HG02763 (cell line): Measurements from ENCODE around the gene GRAMD1A.
"Not testable (repeated sequence)": the region's sequence is repeated elsewhere in the genome, so short reads cannot be mapped to it uniquely, and the experiment has no call there.

Experiments used
- ATAC-seq: cut with Tn5 transposase; IDR thresholded peaks from one replicate; pipeline ENCODE4 v1.9.1; 2021; ENCODE audit warnings: mild to moderate bottlenecking, moderate library complexity; ENCODE audit not compliant: unreplicated experiment

GRAMD1A gene

DNA sequence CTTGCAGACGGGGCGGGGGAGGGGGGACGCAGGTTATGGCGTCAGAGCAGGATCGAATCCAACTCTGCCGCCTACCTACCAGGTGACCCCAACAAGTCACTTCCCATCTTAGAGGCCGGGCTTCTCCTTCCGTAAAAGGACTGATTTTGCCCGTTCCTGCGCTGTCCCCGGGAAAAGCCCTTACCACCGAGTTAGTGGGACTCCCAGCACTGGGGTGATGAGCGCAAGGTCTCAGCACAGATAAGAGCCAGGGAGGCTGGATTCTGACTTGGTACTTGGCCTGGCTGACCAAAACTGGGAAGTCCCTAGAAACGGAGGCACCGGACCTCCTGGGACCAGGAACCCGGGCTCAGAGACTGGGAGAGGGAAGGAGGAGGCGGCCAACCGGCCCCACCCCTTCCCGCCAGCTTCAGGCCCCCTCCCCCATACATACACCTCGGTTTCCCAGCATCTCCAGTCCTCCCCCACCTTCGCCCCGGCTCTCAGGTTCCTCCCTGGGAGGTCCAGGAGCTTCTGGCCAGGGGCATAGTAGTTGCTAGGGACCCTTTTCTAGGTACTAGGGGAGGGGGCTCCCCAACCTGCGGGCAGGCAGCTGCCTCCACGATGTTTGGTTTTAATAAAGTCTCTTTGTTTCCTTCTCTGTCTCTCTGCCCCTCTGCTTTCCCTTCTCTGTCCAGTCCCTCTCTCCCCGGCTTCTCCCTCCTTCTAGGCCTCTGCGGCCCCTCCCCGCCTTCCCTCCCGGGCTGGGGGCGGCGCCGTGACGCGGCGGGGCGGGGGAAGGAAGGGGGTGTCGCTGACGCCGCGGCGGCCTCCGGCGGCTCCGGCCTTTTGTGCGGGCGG is at the start of gene GRAMD1A:
GRAMD1A (plus strand) TSS at position 826 of the 840 bp plus-strand sequence. CDS start 156 bp downstream, outside the sequence.
- ATAC-seq, result peak; percentile 48

DNA sequence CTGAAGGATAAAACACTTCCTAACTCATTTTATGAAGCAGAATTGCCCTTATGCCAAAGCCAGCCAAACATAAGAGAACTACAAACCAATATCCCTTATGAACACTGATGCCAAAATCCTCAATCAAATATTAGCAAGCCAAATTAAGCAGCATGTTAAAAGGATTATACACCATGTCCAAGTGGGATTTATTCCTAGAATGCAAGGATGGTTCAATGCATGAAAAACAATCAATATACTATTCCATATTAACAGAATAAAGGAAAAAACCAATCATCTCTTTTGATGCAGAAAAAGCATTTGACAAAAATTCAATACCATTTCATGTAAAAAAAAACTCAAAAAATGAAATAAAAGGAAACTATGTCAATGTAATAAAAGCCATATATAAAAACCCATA is 47.0 kb upstream of the GRAMD1A start:
- ATAC-seq, result no peak

DNA sequence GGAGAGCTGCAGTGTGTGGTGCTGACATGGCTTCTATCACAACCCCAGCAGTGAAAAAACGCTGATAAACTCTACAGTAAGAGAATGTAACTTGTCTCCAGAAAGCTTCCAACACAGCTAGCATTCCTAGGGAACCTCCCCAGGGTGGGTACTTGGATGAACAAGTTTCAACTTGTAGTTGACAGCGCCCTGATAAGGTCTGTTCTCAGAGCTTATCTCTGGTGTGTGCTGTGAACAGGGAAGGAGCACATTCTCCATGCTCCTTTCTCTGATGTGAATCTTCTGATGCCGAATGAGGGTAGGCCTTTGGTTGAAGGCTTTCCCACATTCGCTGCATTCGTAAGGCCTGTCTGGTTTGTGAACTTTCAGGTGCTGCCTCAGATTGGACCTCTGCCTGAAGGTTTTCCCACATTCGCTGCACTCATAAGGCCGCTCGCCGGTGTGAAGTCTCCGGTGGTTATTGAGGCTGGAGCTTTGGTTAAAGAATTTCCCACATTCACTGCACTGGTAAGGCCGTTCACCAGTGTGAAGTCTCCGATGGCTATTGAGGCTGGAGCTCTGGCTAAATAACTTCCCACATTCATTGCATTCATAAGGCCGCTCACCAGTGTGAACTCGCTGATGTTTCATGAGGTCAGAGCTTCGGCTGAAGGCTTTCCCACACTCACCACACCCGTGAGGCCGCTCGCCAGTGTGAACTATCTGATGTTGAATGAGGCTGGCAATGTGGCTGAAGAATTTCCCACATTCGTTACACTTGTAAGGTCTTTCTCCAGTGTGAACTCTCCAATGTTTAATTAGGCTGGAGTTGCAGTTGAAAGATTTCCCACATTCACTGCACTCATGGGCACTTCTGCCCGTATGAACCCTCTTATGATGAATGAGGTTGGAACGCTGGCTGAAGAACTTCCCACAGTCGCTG is 42.0 kb upstream of the GRAMD1A start:
- no peak for ATAC-seq

DNA sequence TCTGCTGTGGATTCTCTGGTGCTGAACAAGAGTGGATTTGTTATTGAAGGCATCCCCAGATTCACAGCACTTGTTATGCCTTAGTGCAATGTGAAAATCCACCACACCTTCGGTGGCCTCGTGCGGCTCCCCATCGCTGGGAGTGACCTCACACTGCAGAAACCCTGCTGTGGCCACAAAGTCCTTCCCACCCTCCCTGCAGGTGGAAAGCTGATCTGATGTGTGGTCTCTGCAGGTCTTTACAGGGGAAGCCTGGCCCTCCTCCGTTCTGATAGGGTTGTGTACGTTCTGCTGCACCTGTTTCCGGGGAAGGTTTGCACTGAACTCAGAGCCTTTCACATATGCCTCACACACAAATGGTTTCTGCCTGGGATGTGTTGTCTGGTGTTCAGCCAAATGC is 41.1 kb upstream of the GRAMD1A start:
- no peak for ATAC-seq

DNA sequence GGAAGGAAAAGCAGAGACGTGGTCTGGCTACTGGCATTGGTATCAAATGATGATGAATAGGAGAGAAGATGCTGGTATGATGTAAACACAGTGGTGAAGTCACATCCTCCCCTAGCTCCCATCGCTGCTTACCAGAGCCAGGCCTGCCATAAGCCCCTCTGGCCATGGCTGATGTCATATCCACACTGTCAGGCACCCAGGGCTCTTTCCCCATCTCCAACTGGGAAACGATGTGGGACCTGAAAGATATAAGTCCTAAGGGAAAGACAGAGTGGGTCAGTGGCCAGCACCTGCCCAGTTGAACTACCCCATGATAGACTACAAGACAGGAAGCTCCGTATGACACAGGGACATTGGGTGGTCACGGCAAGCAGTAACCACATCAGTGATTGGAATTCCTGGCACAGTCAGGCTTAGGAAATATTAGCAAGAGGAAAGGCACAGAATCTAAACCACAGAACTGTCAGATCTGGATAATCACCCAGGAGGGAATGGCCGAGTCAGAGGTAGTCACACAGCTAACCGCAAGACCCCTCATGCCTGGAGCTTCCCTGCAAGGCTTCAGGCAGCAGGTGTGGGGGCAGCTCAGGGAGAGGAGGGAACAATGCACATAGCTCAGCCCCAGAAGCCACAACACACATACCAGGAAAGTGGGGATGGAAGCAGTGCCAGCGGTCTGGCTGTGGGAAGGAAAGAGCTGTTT is 39.9 kb upstream of the GRAMD1A start:
- no peak for ATAC-seq

DNA sequence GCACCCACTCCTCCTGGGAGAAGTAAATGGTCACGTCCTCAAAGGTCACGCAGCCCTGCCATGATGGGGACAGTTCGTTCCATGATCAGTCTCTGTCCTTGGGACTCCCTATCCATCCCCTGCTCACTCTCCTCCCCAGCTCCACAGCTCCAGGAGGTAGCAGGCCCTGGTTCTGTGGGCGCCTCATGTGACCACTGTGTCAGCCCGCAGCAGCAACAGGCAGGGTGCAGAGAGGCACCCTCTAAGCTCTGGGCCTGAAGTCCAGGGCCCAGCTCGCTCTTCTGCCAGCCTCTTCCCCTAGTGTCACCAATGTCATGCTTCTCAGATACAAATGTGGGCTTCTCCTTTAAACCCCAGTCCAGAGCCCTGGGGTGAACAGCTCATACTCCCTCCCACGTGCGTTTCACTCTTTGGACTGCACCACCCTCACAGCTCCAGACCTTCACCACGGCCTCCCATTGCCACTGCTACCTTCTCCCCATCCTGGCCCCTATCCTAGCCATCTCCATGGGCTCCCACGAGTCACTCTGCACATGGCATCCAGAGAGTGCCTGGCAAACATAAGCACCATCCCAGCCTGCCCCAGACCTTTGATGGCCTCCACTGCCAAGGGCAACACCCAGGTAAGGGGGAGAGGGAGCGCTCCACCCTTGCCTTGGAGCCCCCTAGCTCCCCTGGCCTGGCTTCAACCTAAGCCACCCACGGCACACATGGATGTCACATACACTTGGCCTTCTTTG is 39.0 kb upstream of the GRAMD1A start:
- no peak for ATAC-seq

DNA sequence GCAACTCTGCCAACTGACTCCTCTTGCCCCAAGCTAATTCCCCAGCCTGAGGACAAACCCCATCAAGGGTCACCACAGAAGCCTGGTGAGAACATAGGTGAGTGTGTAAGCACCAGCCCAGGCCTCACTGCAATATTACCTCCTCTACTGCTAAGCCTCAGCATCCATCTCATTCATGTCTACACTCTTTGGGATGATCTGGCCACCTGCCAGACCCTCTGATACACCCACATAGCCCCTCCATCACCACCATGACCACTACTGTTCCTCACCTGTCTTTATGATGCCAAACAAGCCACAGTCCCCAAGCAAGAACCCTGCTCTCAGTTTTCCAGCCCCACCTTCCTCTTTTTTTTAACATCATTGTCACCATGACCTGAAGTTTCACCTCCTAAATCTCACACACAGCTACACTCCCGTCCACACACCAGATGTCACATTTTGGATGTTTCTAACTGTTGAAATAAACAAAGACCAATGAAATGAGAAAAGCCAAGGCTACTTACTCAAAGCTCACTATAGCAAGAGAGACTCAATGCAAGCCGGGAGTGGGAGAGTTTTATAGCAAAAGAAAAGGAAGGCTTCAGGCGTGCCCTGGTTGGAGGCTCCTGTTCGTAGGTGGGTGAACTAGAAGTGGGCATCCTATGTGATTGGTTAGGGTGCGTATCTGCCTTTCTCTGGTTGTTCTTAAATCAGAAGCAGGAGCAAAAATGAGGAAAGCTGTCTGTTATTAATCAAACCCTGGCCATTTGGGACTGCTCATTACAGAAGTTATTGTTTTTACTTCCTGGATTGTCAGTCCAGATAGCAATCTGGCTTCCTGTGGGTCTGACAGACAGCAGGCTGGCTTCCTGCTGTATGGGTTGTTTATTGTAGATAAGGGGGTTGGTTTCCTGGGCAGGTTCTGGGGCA is 38.1 kb upstream of the GRAMD1A start:
- ATAC-seq, result no peak

DNA sequence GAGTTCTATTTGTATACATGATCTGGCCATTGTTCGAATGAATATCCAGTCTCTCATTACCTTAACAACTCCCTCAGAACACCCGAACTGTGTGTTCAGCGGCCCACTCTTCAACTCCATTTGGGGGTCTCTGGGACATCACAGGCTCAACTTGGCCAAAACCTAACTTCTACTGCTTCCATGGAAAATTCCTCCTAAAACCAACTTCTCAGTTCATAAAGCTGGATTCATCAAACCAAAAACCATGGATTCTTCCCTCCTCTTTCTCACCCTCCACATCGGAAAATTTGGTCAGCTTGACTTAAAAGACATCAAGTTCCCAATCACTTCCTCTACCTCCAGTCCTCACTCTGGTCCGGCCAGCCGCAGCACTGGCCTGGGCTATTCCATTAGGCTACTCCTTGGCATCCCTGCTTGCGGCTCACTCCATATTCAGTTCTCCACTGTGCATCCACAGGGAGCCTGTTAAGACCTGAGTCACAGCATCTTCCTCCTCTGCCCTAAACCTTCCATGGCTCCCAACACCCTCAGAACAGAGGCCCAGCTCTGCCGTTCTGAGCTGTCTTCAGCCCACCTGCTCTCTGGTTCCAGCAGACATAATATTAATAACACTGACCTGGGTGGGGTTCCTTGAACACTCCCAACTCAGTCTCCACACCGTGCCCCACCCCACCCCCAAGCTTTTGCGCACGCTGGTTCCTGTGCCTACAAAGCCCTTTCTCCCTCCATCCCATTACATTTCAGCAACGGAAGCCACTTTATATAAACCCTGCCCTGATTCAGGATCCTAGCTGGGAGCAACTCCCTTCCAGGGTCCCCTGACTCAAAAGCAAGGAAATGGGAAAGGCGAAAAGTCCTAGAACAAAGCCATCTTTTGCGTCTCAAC is 37.2 kb upstream of the GRAMD1A start:
- ATAC-seq, result no peak

DNA sequence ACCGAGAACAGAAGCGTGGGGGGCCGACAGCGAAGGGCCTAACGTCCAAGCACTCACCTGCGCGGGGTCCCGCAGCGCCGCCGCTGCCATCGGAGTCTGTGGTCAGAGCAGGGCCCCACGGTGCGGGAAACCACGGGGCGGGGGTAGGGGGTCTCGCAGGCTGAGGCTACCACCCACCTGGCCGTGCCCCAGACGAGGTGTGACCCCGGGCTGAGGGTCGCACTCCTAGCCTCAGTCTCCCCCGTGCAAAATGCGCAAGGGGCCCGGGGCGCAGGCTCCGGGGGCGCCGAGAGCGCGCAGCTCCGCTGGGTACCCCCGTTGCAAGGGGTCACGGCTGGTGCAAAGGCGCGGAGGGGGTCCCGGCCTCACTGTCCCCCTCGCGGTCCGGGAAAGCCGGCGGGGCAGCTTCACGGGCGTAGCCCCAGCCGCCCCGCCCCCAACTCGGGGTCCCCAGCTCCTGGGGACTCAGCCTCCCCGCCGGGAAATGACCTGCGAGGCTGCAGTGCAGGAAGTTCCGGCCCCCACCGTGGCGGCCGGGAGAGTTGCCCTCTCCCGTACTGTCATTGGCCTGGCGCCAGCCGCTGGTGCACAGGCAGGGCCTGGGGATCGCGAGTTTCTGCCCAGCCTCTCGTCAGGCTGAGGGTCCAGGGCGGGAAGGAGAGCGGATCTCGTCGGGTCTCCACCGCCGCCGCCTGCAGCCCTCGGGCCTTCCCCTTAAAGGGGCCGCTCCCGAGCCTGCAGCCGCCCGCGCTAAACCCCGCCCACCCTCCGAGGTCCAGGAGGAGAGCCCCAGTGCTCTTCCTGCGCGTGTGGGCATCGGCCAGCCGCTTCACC is 36.3 kb upstream of the GRAMD1A start, which contains the start of gene ZNF792:
ZNF792 (minus strand) TSS at position 657 of the 834 bp plus-strand sequence; CDS start at position 90, 567 bp downstream.
- peak; percentile 60 for ATAC-seq

DNA sequence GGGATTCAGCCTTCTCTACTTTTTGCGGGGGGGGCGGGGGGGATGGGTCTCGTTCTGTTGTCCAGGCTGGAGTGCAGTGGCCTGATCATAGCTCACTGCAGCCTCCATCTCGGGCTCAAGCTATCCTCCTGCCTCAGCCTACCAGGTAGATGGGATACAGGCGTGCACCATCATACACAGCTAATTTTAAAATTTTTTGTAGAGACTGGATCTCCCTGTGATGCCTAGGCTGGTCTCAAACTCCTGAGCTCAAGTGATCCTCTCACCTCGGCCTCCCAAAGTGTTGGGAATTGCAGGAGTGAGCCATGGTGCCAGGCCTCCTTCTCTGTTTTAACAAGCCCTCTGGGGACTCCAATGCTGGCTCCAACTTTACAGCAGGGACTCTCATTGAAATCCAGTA is 35.5 kb upstream of the GRAMD1A start:
- no peak for ATAC-seq

DNA sequence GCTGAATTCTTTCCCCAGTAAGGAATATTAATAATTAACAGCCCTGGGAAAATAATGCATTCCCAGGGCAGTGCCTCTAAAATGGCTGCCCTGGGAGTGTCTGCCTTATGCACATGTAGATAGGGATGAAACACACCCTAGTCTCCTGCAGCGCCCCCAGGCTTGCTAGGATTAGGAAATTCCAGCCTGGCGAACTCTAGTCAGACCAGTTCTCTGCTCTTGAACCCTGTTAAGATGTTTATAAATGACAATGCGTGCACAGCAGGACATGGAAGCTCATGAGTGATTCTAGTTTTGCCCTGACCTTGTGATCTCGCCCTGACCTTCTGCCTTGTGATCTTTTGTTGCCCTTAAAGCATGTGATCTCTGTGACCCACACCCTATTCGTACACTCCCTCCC is 34.6 kb upstream of the GRAMD1A start:
- ATAC-seq, result not testable (repeated sequence)

DNA sequence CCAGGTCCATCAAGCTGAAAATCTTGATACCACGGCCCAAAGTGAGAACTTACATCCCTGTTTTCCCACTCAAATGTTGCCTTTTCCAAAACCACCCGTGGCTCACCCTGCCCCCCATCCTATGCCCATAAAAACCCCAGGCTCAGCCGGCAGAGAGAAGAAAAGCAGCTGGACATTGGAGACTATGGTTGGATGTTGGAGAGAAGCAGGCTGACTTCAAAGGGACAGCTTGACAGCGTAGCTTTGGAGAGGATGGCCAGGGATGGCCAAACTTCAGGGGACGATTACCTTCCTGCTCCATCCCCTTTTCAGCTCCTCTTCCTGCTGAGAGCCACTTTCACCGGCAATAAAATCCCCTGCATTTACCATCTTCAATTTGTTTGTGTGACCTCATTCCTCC is 32.6 kb upstream of the GRAMD1A start:
- ATAC-seq, result no peak

DNA sequence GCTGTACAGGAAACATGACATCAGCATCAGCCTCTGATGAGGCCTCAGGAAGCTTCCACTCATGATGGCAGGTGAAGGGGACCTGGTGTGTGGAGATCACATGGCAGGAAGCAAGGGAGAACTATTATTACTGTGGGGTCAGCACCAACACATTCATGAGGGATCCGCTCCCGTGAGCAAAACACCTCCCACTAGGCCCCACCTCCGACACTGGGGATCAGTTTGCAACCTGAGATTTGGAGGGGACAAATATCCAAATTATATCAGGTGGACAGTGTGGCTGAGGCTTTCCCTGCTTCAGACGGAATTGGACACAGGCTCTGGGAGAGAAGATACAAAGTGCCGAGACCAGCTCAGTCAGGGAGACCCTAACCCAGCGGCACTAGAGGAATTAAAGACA is 30.4 kb upstream of the GRAMD1A start:
- no peak for ATAC-seq

DNA sequence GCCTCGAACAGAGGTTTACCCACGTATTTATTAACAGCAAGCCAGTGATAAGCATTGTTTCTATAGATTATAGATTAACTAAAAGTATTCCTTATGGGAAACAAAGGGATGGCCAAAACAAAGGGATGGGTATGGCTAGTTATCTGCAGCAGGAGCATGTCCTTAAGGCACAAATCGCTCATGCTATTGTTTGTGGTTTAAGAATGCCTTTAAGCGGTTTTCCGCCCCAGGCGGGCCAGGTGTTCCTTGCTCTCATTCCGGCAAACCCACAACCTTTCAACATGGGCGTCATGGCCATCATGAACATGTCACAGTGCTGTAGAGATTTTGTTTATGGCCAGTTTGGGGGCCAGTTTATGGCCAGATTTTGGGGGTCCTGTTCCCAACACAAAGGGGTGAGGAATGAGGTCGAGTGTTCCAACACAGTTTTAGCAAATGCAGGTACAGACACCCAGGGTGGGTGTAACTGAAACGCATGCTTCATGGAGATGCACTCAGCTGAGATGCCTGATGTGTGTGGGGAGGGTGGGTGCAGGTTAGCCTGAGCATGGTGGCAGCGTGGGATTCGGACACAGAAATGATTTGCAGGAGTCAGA is 29.8 kb upstream of the GRAMD1A start:
- not testable (repeated sequence) for ATAC-seq

DNA sequence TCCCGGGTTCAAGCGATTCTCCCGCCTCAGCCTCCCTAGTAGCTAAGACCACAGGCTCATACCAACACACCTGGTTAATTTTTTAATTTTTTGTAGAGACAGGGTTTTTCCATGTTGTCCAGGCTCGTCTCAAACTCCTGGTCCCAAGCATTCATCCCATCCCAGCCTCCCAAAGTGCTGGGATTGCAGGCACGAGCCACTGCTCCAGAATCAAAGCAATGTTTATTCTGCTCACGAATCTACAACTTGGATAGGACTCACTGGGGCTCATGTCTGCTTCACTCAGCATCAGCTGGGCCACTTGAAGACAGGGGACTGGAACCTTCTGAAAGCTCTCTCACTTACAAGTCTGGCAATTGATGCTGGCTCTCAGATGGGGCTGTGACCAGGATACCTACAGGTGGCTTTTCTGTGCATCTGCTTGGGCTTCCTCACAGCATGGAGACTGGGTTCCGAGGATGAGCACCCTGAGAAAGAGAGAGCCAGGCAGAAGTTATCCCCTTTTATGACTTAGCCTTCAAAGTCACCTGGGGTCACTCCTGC is 27.9 kb upstream of the GRAMD1A start:
- no peak for ATAC-seq

DNA sequence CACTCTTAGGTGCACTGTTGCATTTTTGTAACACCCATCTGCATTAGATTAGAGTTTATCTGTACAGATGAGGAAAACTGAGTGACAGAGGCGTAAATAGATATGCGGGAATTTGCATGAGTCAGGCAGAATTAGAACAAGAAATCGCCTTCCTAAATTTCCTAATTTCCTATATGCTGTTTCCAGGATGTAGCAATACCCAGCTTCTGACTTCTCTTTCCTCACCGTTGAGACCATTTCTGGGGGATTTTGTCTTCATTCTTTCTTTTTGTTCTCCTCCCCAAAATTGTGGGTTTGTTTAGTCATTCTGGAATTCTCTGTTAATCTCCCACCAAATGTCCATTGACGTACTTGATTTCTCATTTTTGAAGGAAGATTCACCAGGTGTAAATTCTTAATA is 25.5 kb upstream of the GRAMD1A start:
- no peak for ATAC-seq

DNA sequence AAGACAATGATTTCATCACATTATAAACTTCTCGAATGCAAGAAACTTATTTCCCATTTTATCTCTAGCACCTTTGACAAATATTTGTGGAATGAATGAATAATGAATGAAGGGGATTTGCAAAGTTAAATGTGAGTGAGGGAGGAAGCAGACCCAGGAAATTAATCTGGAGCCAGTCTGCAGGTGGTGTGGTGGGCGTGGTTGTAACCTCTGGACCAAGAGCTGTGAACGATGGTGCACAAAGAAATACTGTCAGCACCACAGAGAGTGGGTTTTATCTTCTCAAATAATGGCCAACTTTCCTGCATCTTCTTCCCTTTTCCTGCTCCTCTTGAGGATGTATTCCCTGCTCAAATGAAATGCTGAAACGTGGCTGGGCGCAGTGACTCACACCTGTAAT is 25.1 kb upstream of the GRAMD1A start:
- no peak for ATAC-seq
